Thoracic aorta (tissue), 2 donors: ENCODE data around the gene TNFRSF19. TPM values are rescaled to one million over a fixed set of nuclear protein-coding genes. Genes with fewer than 3 reads are reported as not detected.

Experiments
- ATAC-seq: fragments of 150-250 bp; one replicate; pipeline ENCODE4 v1.8.0; 2017; ENCODE audit warnings: low read depth; ENCODE audit not compliant: insufficient number of reproducible peaks, low FRiP score
- DNase-seq: peaks from one replicate; pipeline ENCODE4 v3.0.0-alpha.2; 2020; ENCODE audit warnings: low spot score
- H3K27ac ChIP-seq, 2 donors: fragments of 200-600 bp; sonication (generic); 1 replicate in 1 of 2; 2 replicates in 1 of 2; pipeline ENCODE4 v1.5.1; 2016; ENCODE audit warnings: mild to moderate bottlenecking in 2 of 2, moderate library complexity in 2 of 2
- H3K27me3 ChIP-seq: fragments of 200-600 bp; sonication (generic); replicated peaks from 2 replicates; pipeline ENCODE4 v1.6.0; 2016; ENCODE audit warnings: mild to moderate bottlenecking; ENCODE audit not compliant: insufficient read depth
- H3K36me3 ChIP-seq: fragments of 200-600 bp; sonication (generic); one replicate; pipeline ENCODE4 v1.5.1; 2016
- H3K4me1 ChIP-seq, 2 donors: fragments of 200-600 bp; sonication (generic); 1 replicate in 1 of 2; 2 replicates in 1 of 2; pipeline versions ENCODE4 v1.5.1 to v1.6.0; 2016; ENCODE audit warnings: low read depth in 2 of 2, mild to moderate bottlenecking in 1 of 2; ENCODE audit not compliant: control insufficient read depth in 1 of 2
- H3K4me3 ChIP-seq: fragments of 200-600 bp; sonication (generic); 2 replicates; pipeline ENCODE4 v1.5.1; 2016; ENCODE audit warnings: mild to moderate bottlenecking
- H3K9me3 ChIP-seq: fragments of 200-600 bp; sonication (generic); 2 replicates; pipeline ENCODE4 v1.5.1; 2016
- total RNA-seq, 2 donors: library from RNA; depleted of rRNA; stranded (reverse); fragments of >200 nt; gene quantifications; one replicate each; pipeline versions ENCODE4 v1.1.0 to v1.2.3, GENCODE V29; 2016
- TF ChIP-seq, protein P1 (sequence below): fragments of 200-600 bp; sonication (generic); IDR thresholded peaks from one replicate; pipeline ENCODE4 v1.5.1; 2019; ENCODE audit warnings: antibody characterized with exemption

Gene TNFRSF19
- total RNA-seq, 2 donors from 2014 or later = 1.4 to 7.6 TPM

DNA sequence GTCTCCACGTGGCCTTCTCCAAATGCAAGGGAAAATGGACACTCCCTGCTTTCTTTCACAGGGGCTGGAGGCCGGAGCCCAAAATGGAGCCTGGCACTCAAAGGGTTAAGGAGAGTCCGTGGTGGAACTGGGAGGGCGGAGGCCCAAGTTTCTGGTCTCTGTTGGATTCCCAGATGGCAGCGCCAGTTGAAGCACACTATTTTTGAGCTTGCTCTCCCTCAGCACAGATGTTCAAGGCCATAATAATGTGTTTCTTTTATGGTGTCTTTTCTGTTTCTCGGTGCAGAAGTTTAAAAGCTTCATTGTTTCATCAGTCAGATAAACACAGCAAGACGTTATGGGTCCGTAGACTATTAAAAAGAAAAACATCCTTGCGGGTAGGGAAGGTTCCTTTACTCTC lies 67.6 kb downstream of the TNFRSF19 start:
- no peak for DNase-seq

DNA sequence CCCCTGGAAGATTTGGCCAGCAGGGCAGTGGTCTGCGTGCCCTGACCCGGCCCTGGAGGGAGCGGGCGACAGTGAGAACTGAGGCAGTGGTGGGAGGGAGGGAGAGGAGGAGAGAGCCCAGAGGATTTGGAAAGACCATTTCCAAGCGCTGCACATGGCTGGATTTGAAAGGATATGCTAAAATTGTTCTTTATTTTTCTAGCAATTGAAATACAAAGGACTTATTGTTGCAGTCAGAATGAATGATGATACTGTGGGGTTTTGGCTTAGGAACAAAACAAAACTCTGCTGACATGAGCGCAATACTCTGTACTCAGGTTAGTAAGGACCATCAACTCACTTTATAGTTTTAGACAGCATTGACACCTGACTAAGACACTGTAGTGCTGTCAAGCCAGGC lies 69.5 kb downstream of the TNFRSF19 start:
- Histone ChIP-seq H3K27ac (no peak overlapping the region), H3K9me3 (no peaks in the 10 kb centered on the region), H3K27me3 (no peaks in the 10 kb centered on the region), H3K4me3 (no peak overlapping the region), H3K4me1 (no peaks in the 10 kb centered on the region), H3K36me3 (no peaks in the 10 kb centered on the region)
- TF ChIP-seq, protein P1, sequence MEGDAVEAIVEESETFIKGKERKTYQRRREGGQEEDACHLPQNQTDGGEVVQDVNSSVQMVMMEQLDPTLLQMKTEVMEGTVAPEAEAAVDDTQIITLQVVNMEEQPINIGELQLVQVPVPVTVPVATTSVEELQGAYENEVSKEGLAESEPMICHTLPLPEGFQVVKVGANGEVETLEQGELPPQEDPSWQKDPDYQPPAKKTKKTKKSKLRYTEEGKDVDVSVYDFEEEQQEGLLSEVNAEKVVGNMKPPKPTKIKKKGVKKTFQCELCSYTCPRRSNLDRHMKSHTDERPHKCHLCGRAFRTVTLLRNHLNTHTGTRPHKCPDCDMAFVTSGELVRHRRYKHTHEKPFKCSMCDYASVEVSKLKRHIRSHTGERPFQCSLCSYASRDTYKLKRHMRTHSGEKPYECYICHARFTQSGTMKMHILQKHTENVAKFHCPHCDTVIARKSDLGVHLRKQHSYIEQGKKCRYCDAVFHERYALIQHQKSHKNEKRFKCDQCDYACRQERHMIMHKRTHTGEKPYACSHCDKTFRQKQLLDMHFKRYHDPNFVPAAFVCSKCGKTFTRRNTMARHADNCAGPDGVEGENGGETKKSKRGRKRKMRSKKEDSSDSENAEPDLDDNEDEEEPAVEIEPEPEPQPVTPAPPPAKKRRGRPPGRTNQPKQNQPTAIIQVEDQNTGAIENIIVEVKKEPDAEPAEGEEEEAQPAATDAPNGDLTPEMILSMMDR = no peak
- ATAC-seq (no peak), DNase-seq (no peak)

More for the DNA sequence above, 67.6 kb downstream of the TNFRSF19 start:
- TF ChIP-seq, protein P1 = no peak
- Histone ChIP-seq H3K9me3 (no peaks in the 10 kb centered on the region), H3K36me3 (no peaks in the 10 kb centered on the region), H3K27me3 (no peaks in the 10 kb centered on the region), H3K4me1 (no peaks in the 10 kb centered on the region), H3K27ac (no peak overlapping the region), H3K4me3 (no peak overlapping the region)
- no peak for ATAC-seq

DNA sequence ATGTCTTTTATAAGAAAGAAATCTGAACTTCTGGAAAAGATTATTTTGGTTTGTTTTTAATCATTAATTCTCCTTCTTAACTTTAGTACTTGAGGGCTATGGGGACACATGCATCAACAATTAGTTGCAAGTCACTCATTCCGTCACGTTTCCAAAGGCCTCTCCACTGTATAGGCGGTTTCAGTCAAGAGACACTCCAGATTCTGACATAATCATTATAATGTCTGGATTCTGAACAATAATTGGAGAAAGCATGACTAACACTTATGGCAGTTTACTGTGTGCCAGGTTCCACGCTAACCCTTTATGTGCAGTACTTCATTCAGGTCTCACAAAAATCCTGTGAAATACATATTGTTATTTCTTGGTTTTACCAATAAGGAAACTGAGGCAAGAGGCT lies 71.9 kb downstream of the TNFRSF19 start:
- Histone ChIP-seq H3K9me3 (no peaks in the 10 kb centered on the region), H3K27ac (no peak overlapping the region), H3K36me3 (no peaks in the 10 kb centered on the region), H3K4me1 (no peaks in the 10 kb centered on the region), H3K27me3 (no peaks in the 10 kb centered on the region), H3K4me3 (no peak overlapping the region)
- TF ChIP-seq, protein P1 = no peak
- ATAC-seq (no peak), DNase-seq (no peak)

DNA sequence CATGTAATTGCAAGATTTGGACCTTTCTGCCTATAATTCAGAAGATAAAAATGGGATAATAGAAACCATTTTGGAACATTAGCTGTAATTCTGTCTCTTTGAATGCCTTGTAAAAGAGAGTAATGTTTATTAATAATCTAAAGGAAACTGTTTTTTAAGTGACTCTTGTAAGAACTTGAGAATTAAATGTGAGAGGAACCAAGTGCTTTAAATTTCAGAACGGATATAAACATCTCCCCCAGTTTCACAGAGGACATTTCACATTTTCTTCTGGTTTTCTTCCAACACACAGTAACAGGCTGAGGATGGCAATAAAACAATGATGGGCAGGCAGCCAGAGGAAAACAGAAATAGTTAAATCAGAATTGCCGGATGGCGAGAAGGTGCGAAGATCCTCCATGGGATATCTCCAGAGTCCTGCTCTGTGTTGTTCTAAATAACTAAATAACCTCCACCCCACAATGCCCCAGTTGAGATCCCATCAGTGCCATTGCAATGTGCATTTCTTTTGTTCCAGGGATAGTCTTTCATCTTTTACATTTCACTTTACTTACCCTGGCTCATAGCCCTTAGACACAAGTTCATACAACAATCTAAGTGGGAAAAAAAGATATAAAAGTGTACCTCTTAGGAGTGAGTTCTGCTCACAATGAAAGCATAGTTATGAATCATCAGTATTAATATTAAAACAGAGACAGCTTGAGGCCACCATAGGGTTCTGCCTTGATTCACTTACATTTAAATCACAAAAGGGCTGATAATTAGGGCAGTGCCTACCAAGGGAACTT lies 73.3 kb downstream of the TNFRSF19 start:
- no peaks in the 10 kb centered on the region for H3K9me3 ChIP-seq
- H3K4me3 ChIP-seq = no peak overlapping the region
- H3K36me3 ChIP-seq = no peaks in the 10 kb centered on the region
- ATAC-seq (no peak), DNase-seq (no peak)
- H3K4me1 ChIP-seq = no peaks in the 10 kb centered on the region
- TF ChIP-seq, protein P1 = no peak
- no peaks in the 10 kb centered on the region for H3K27me3 ChIP-seq
- no peak overlapping the region for H3K27ac ChIP-seq

DNA sequence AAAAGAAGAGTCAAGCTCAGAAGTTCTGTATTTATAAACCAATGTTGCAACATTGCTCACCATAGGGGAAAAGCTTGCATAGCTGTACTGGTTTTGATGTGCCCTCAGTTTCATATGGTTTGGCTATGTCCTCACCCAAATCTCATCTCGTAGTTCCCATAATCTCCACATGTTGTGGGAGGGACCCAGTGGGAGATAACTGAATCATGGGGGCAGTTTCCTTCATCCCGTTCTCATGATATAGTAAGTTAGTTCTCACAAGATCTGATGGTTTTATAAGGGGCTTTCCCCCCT lies 73.9 kb downstream of the TNFRSF19 start:
- Histone ChIP-seq H3K27me3 (no peaks in the 10 kb centered on the region), H3K4me1 (no peaks in the 10 kb centered on the region), H3K4me3 (no peak overlapping the region), H3K27ac (no peak overlapping the region), H3K9me3 (no peaks in the 10 kb centered on the region), H3K36me3 (no peaks in the 10 kb centered on the region)
- ATAC-seq = no peak
- DNase-seq = no peak
- TF ChIP-seq, protein P1 = no peak
